Pancreas (tissue), 10 donors: Measurements from ENCODE around the gene TCAF1. TPM values are rescaled to one million over a fixed set of nuclear protein-coding genes. Genes with fewer than 3 reads are reported as not detected.

Experiments used
- ATAC-seq, 4 donors: fragments of 200-7000 bp; cut with Tn5 transposase; one replicate each; pipeline versions ENCODE4 v1.8.0 to v1.9.1; 2020; ENCODE audit warnings: mild to moderate bottlenecking in 4 of 4, moderate library complexity in 4 of 4
- DNase-seq, 6 donors: peaks; one replicate each; pipeline ENCODE4 v3.0.0-alpha.2; 2020
- FAIRE-seq: peaks from 2 replicates; lab custom pipeline; 2012; peaks lifted over from hg19 to GRCh38; lab: Jason Lieb, UNC
- H3K27ac ChIP-seq, 4 donors: fragments of 200-600 bp; sonication (generic); 1 replicate in 3 of 4; 2 replicates in 1 of 4; pipeline versions ENCODE4 v1.5.0 to v1.8.0; 2020
- H3K27me3 ChIP-seq, 4 donors: fragments of 200-600 bp; one replicate each; pipeline ENCODE4 v1.8.0; 2021
- H3K36me3 ChIP-seq, 3 donors: fragments of 200-600 bp; sonication (generic) in 1 of 3; one replicate each; pipeline versions ENCODE4 v1.5.0 to v1.8.0; 2020 to 2021
- H3K4me1 ChIP-seq, 3 donors: fragments of 200-600 bp; one replicate each; pipeline ENCODE4 v1.8.0; 2021
- H3K4me3 ChIP-seq, 4 donors: fragments of 200-600 bp; sonication (generic) in 2 of 4; one replicate each; pipeline versions ENCODE4 v1.5.0 to v1.8.0; 2020 to 2021
- H3K9me3 ChIP-seq, 4 donors: fragments of 200-600 bp; one replicate each; pipeline ENCODE4 v1.8.0; 2021
- CTCF ChIP-seq, 4 donors: fragments of 200-600 bp; sonication (generic) in 3 of 4; IDR thresholded peaks; one replicate each; pipeline versions ENCODE4 v1.5.0 to v1.8.0; 2021; ENCODE audit warnings: antibody characterized with exemption in 4 of 4
- WGBS, 2 donors: extraction: QIAGEN DNeasy Blood & Tissue Kit; methylation state at CpG; one replicate each; pipeline ENCODE4 v1.1.7; 2013; 5-methylcytosine and 5-hydroxymethylcytosine counted together
- intact Hi-C, 3 donors: fragments of 100-400 bp; cut with DNase I; formaldehyde crosslinking; loops; one replicate each; pipeline versions ENCODE4 v1.11.1 to v1.14.2; 2022
- polyA plus RNA-seq, 2 donors: library from polyadenylated mRNA; stranded (reverse); fragments of 200-250 nt; gene quantifications; one replicate each; pipeline ENCODE4 v1.2.3, GENCODE V29; 2013
- total RNA-seq, 6 donors: library from RNA; stranded (reverse); fragmentation: NEBNext Ultra II Directional in 4 of 6; extraction: Animal tissue kit (Norgen Biotek cat#: 25700) in 4 of 6; gene quantifications; one replicate each; pipeline versions ENCODE4 v1.2.1 to v1.2.4, GENCODE V29; 2021 to 2023
- donor health status: healthy with polysubstance abuse.
- donor health status: DM: no; HTN: no; CAD: no; lungs with moderate emphysema.
- donor health status: DM: no; HTN: no; CAD: no.
- donor health status: control.
- donor health status: control.
- donor health status: Bipolar disorder and iron deficiency.
- donor health status: DM: yes; HTN: yes; CAD: no.
- donor health status: DM: no; HTN: no; CAD: no.
- donor health status: DM: no; HTN: no; CAD: no.
- donor health status: DM: yes; HTN: yes; CAD: no.

The TCAF1 gene
- total and polyA plus RNA-seq, 8 donors = 9.1 to 30.5 (median 19.2) TPM

GRCh38 chr7:143910473-143911248 lies 8.7 kb upstream of the TCAF1 start:
- DNase-seq (no peak), FAIRE-seq (no peak), ATAC-seq (no peak)
- Histone ChIP-seq H3K4me3 (no peak overlapping the region), H3K36me3 (no peaks in the 10 kb centered on the region), H3K27me3 (no peaks in the 10 kb centered on the region), H3K27ac (no peak overlapping the region), H3K4me1 (no peaks in the 10 kb centered on the region), H3K9me3 (no peaks in the 10 kb centered on the region)
- no peak for TF ChIP-seq CTCF (IDR thresholded peaks at IDR 0.05)
- intact Hi-C loops = no loop called here
- 85 to 87% methylated on average over 3 of the region's 3 CpGs for WGBS, 2 donors

- Histone ChIP-seq H3K36me3 (no peaks in the 10 kb centered on the region), H3K27ac (no peak overlapping the region), H3K4me1 (no peaks in the 10 kb centered on the region), H3K4me3 (no peak overlapping the region), H3K9me3 (no peaks in the 10 kb centered on the region), H3K27me3 (no peaks in the 10 kb centered on the region)
- peak in 1 of 4 donors; percentile 41 for ATAC-seq
- no peak for TF ChIP-seq CTCF (IDR thresholded peaks at IDR 0.05)
- intact Hi-C loops = no loop called here
- no peak for DNase-seq
- WGBS, 2 donors = 77 to 79% methylated on average over 3 of the region's 3 CpGs
- no peak for FAIRE-seq
Measured at GRCh38 chr7:143909863-143910262, 7.9 kb upstream of the TCAF1 start.

GRCh38 chr7:143908120-143908519 lies 6.1 kb upstream of the TCAF1 start:
- Histone ChIP-seq H3K27me3 (no peaks in the 10 kb centered on the region), H3K4me3 (no peak overlapping the region), H3K9me3 (no peaks in the 10 kb centered on the region), H3K27ac (no peak overlapping the region), H3K4me1 (no peaks in the 10 kb centered on the region), H3K36me3 (no peaks in the 10 kb centered on the region)
- DNase-seq (no peak), ATAC-seq (no peak), FAIRE-seq (no peak)
- intact Hi-C loops = no loop called here
- 65 to 80% methylated on average over 5 of the region's 5 CpGs for WGBS, 2 donors
- no peak for TF ChIP-seq CTCF (IDR thresholded peaks at IDR 0.05)

- no peaks in the 10 kb centered on the region for H3K27me3 ChIP-seq
- H3K36me3 ChIP-seq = no peaks in the 10 kb centered on the region
- no peak overlapping the region for H3K27ac ChIP-seq
- FAIRE-seq (no peak), ATAC-seq (no peak), DNase-seq (no peak)
- 96 to 97% methylated on average over 5 of the region's 5 CpGs for WGBS, 2 donors
- TF ChIP-seq CTCF (IDR thresholded peaks at IDR 0.05) = no peak
- H3K9me3 ChIP-seq = no peaks in the 10 kb centered on the region
- H3K4me3 ChIP-seq = no peak overlapping the region
- no peaks in the 10 kb centered on the region for H3K4me1 ChIP-seq
- intact Hi-C loops = no loop called here
Measured at GRCh38 chr7:143906895-143907294, 4.9 kb upstream of the TCAF1 start.

GRCh38 chr7:143906151-143906550 lies 4.2 kb upstream of the TCAF1 start:
- TF ChIP-seq CTCF (IDR thresholded peaks at IDR 0.05) = no peak
- DNase-seq = peak in 1 of 6 donors; percentile 16
- Histone ChIP-seq H3K27ac (no peak overlapping the region), H3K36me3 (no peaks in the 10 kb centered on the region), H3K9me3 (no peaks in the 10 kb centered on the region), H3K27me3 (no peaks in the 10 kb centered on the region), H3K4me3 (no peak overlapping the region), H3K4me1 (no peaks in the 10 kb centered on the region)
- FAIRE-seq = no peak
- WGBS, 2 donors = 88 to 95% methylated on average over 9 of the region's 9 CpGs
- intact Hi-C loops = no loop called here
- no peak for ATAC-seq
